IPS-15b (cell line): ENCODE results near the gene VTCN1.

Source experiments
- H3K27me3 ChIP-seq: one replicate; pipeline ENCODE4 v1.6.1; 2013; ENCODE audit warnings: low read length; ENCODE audit not compliant: control insufficient read depth, insufficient read depth
- H3K36me3 ChIP-seq: one replicate; pipeline ENCODE4 v1.6.1; 2013; ENCODE audit warnings: low read length; ENCODE audit not compliant: control insufficient read depth, insufficient read depth
- H3K4me1 ChIP-seq: one replicate; pipeline ENCODE4 v1.6.1; 2013; ENCODE audit warnings: mild to moderate bottlenecking, low read length; ENCODE audit not compliant: control insufficient read depth, insufficient read depth
- H3K4me3 ChIP-seq: one replicate; pipeline ENCODE4 v1.5.1; 2013; ENCODE audit warnings: low read depth, low read length
- H3K9ac ChIP-seq: one replicate; pipeline ENCODE4 v1.6.1; 2013; ENCODE audit warnings: low read depth, mild to moderate bottlenecking, low read length
- H3K9me3 ChIP-seq: one replicate; pipeline ENCODE4 v1.6.1; 2013; ENCODE audit warnings: mild to moderate bottlenecking, low read length; ENCODE audit not compliant: control insufficient read depth, insufficient read depth

VTCN1 gene

GRCh38 chr1:117205368-117205767 is 5.4 kb downstream of the VTCN1 start:
- Histone ChIP-seq H3K4me3 (no peak overlapping the region), H3K9ac (no peak overlapping the region), H3K4me1 (no peaks in the 10 kb centered on the region), H3K36me3 (no peaks in the 10 kb centered on the region), H3K27me3 (no peaks in the 10 kb centered on the region), H3K9me3 (no peaks in the 10 kb centered on the region)

DNA sequence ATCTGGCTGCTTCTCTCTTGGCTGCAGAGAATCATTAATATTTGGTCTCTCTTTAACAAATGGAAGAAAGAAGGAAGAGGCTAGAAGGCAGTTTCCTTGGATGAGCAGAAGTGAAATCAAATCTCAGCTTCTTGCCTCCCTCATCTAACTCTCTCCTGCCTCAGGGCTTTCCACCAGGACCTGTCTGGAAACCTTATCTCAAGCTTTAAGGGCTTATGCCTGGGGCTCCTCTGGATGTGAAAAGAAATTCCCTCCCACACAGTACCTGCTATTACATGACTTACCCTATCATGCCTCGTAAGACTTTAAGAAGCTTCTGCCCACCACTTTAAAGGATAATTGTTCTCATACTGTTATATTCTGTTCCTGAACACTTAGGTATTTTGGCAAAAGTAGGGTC is 8.9 kb downstream of the VTCN1 start:
- H3K27me3 ChIP-seq: no peaks in the 10 kb centered on the region
- H3K9ac ChIP-seq: no peak overlapping the region
- H3K4me1 ChIP-seq: no peaks in the 10 kb centered on the region
- no peak overlapping the region for H3K4me3 ChIP-seq
- H3K36me3 ChIP-seq: no peaks in the 10 kb centered on the region
- H3K9me3 ChIP-seq: no peaks in the 10 kb centered on the region

- Histone ChIP-seq H3K9me3 (no peaks in the 10 kb centered on the region), H3K36me3 (no peaks in the 10 kb centered on the region), H3K4me1 (no peaks in the 10 kb centered on the region), H3K4me3 (no peak overlapping the region), H3K27me3 (no peaks in the 10 kb centered on the region), H3K9ac (no peak overlapping the region)
Observed at GRCh38 chr1:117198097-117198496, 12.6 kb downstream of the VTCN1 start.

- Histone ChIP-seq H3K4me3 (no peak overlapping the region), H3K4me1 (peaks cover 4% of the 10 kb centered on the region), H3K9ac (no peak overlapping the region), H3K36me3 (no peaks in the 10 kb centered on the region), H3K27me3 (no peaks in the 10 kb centered on the region), H3K9me3 (no peaks in the 10 kb centered on the region)
Observed at GRCh38 chr1:117189726-117190125, 21.0 kb downstream of the VTCN1 start.

DNA sequence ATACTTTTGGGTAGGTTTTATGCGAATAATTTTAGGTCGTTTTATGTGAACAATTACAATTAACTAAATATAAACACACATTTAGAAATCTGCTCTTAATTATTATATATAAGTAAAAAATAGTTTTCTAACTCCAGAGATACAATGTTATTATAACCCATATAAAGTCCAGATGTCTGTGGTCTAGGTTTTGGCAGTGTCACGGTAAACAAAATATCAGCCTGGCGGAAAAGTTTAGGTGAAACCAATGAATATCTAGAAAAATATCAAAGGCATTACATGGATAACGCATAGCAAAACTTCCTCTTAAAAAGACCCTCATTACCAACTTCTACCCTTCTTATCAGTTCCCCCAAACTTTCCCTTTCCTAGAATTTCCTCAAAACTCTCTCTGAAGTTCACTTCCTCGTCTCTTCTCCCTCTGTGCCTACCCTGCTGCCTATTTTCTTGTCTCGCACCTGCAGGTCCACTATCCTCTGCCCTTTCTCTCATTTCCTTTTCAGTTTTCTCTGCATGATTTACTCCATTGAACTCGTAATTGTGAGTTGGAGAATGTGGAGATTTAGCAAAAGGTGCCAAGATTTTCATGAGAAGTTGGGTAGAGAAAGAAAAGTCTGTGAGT is 21.8 kb downstream of the VTCN1 start:
- Histone ChIP-seq H3K9me3 (no peaks in the 10 kb centered on the region), H3K27me3 (no peaks in the 10 kb centered on the region), H3K36me3 (no peaks in the 10 kb centered on the region), H3K9ac (no peak overlapping the region), H3K4me1 (peaks cover 4% of the 10 kb centered on the region), H3K4me3 (no peak overlapping the region)

- Histone ChIP-seq H3K9ac (no peak overlapping the region), H3K4me3 (no peak overlapping the region), H3K4me1 (peaks cover 4% of the 10 kb centered on the region), H3K27me3 (no peaks in the 10 kb centered on the region), H3K36me3 (no peaks in the 10 kb centered on the region), H3K9me3 (no peaks in the 10 kb centered on the region)
Observed at GRCh38 chr1:117188170-117188815, 22.4 kb downstream of the VTCN1 start.

DNA sequence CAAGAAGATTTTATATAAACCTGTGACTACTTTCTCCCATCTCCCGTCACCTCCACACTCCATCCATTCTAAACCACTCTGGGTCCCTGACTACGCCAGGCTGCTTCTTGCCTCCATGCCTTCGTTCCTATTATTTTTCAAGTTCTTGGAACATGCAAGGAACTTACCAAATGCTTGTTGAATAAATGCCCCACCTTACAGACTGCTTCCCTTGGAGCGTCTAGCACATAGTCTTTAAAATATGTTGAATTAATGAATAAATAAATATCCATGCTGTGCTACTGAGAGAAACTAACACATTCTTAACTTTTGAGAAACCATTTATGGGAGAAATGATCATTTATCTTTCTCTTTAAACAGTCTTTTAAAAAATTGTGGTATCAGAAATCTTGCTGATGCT is 27.6 kb downstream of the VTCN1 start:
- Histone ChIP-seq H3K4me1 (peaks cover 1% of the 10 kb centered on the region), H3K9me3 (no peaks in the 10 kb centered on the region), H3K9ac (no peak overlapping the region), H3K4me3 (no peak overlapping the region), H3K36me3 (no peaks in the 10 kb centered on the region), H3K27me3 (no peaks in the 10 kb centered on the region)

GRCh38 chr1:117182319-117182718 is 28.4 kb downstream of the VTCN1 start:
- Histone ChIP-seq H3K9me3 (no peaks in the 10 kb centered on the region), H3K4me3 (no peak overlapping the region), H3K36me3 (no peaks in the 10 kb centered on the region), H3K27me3 (no peaks in the 10 kb centered on the region), H3K9ac (no peak overlapping the region), H3K4me1 (no peaks in the 10 kb centered on the region)

DNA sequence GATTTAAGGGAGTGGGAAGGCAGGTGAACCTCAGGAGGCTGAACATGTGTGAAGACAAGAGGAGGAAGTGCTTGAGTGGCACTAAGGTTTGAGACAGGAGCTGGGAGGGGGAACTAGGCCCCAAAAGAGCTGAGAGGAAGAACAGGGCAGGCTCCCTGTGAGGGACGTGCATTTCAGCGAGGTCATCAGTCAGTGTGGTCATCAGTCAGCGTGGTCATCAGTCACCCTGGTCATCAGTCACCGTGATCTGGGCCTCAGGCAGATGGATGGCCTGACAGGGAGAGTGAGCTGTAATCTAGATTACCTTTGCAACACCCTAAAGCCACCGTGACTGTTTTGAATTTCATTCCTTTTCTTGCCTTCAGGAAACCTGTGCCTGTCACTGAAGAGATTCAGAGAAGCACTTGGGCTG is 29.1 kb downstream of the VTCN1 start:
- Histone ChIP-seq H3K27me3 (no peaks in the 10 kb centered on the region), H3K9me3 (no peaks in the 10 kb centered on the region), H3K9ac (no peak overlapping the region), H3K4me1 (no peaks in the 10 kb centered on the region), H3K36me3 (no peaks in the 10 kb centered on the region), H3K4me3 (no peak overlapping the region)

DNA sequence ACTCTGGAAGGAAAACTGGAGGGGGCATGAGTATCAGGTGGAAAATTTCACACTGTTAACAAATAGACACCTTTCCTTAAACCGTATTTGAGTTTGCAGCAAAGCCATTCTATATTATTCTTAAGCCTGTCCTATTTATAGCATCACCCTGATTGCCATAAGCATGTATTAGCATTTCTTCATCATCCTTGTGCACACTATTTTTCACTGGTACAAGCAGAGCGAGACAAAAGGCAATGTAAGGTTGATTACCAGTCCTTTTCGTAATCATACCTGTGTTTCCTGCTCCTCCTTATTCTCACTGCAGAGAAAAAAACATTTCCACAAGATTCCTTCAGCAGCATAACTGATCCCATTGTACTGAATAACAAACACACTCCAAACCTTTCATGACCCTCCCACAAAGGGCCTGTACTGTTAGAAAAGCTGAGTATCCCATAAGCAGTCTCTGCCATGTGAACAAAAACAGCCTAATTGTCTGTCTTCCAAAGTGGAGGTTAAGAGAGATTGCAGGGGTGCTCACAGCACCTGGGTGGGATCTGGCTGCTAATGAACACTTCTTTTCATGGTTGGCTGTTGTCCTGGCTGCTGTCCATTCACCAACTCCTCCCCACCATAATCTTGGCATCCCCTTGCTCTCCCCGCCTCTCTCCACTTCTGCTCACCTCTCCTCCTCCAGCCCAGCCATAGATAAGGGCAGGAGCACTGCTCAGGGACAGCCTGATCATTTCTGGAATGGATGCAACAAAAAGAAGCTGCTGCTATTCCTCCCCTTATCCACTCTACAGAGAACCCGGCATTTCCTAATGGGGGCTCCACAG is 30.4 kb downstream of the VTCN1 start:
- H3K9ac ChIP-seq: no peak overlapping the region
- H3K4me1 ChIP-seq: no peaks in the 10 kb centered on the region
- no peaks in the 10 kb centered on the region for H3K27me3 ChIP-seq
- no peak overlapping the region for H3K4me3 ChIP-seq
- H3K36me3 ChIP-seq: no peaks in the 10 kb centered on the region
- no peaks in the 10 kb centered on the region for H3K9me3 ChIP-seq

- Histone ChIP-seq H3K9ac (no peak overlapping the region), H3K4me1 (no peaks in the 10 kb centered on the region), H3K4me3 (no peak overlapping the region)
Observed at GRCh38 chr1:117179471-117179870, 31.3 kb downstream of the VTCN1 start.

GRCh38 chr1:117178756-117179155 is 32.0 kb downstream of the VTCN1 start:
- H3K4me3 ChIP-seq: no peak overlapping the region
- H3K36me3 ChIP-seq: no peaks in the 10 kb centered on the region
- no peaks in the 10 kb centered on the region for H3K4me1 ChIP-seq
- H3K9ac ChIP-seq: no peak overlapping the region
- H3K27me3 ChIP-seq: no peaks in the 10 kb centered on the region
- no peaks in the 10 kb centered on the region for H3K9me3 ChIP-seq

More at GRCh38 chr1:117179471-117179870, 31.3 kb downstream of the VTCN1 start:
- Histone ChIP-seq H3K36me3 (no peaks in the 10 kb centered on the region), H3K27me3 (no peaks in the 10 kb centered on the region), H3K9me3 (no peaks in the 10 kb centered on the region)
